ENCODE data around the gene KATNIP.

KATNIP gene

GRCh38 chr16:27583634-27584033 is 33.7 kb downstream of the KATNIP start:
- no peak for DNase-seq
- intact Hi-C loops (cut with DNase I; ENCODE audit: low total_unique reads), result no loop called here
- Histone ChIP-seq H3K4me1 (peaks cover 0 to 10% (median 3%) of the 10 kb centered on the region in 4 donors), H3K4me3 (no peak overlapping the region), H3K27ac (no peak overlapping the region), H3K9me3 (peaks cover 0 to under 1% (median 0%) of the 10 kb centered on the region in 3 donors), H3K36me3 (no peaks in the 10 kb centered on the region), H3K27me3 (no peaks in the 10 kb centered on the region)
- no peak for TF ChIP-seq CTCF (IDR thresholded peaks at IDR 0.05)

- Histone ChIP-seq H3K27ac (no peak overlapping the region), H3K9me3 (peaks cover 0 to 12% (median 3%) of the 10 kb centered on the region in 3 donors), H3K36me3 (no peaks in the 10 kb centered on the region), H3K4me1 (no peaks in the 10 kb centered on the region), H3K27me3 (no peaks in the 10 kb centered on the region), H3K4me3 (no peak overlapping the region)
- intact Hi-C loops (cut with DNase I; ENCODE audit: low total_unique reads), result no loop called here
- no peak for DNase-seq
- TF ChIP-seq CTCF (IDR thresholded peaks at IDR 0.05), result no peak
Observed at GRCh38 chr16:27585200-27585599, 35.3 kb downstream of the KATNIP start.

- no peak for TF ChIP-seq CTCF (IDR thresholded peaks at IDR 0.05)
- Histone ChIP-seq H3K4me1 (no peaks in the 10 kb centered on the region), H3K9me3 (peaks cover 0 to 12% (median 3%) of the 10 kb centered on the region in 3 donors), H3K36me3 (no peaks in the 10 kb centered on the region), H3K27me3 (no peaks in the 10 kb centered on the region), H3K27ac (no peak overlapping the region), H3K4me3 (no peak overlapping the region)
- no peak for DNase-seq
- intact Hi-C loops (cut with DNase I; ENCODE audit: low total_unique reads), result no loop called here
Observed at GRCh38 chr16:27586711-27587110, 36.8 kb downstream of the KATNIP start.

GRCh38 chr16:27588057-27588456 is 38.1 kb downstream of the KATNIP start:
- Histone ChIP-seq H3K36me3 (no peaks in the 10 kb centered on the region), H3K4me1 (no peaks in the 10 kb centered on the region)
- no peak for DNase-seq

GRCh38 chr16:27591837-27592236 is 41.9 kb downstream of the KATNIP start:
- H3K36me3 ChIP-seq, result peaks cover 0 to 5% (median 5%) of the 10 kb centered on the region in 3 donors
- H3K27ac ChIP-seq, result no peak overlapping the region
- no peaks in the 10 kb centered on the region for H3K27me3 ChIP-seq
- H3K9me3 ChIP-seq, result peaks cover 0 to 12% (median 3%) of the 10 kb centered on the region in 3 donors
- intact Hi-C loops (cut with DNase I; ENCODE audit: low total_unique reads), result no loop called here
- H3K4me1 ChIP-seq, result no peaks in the 10 kb centered on the region
- TF ChIP-seq CTCF (IDR thresholded peaks at IDR 0.05), result no peak
- H3K4me3 ChIP-seq, result no peak overlapping the region
- no peak for DNase-seq

More at GRCh38 chr16:27588057-27588456, 38.1 kb downstream of the KATNIP start:
- TF ChIP-seq CTCF (IDR thresholded peaks at IDR 0.05), result no peak
- Histone ChIP-seq H3K27me3 (no peaks in the 10 kb centered on the region), H3K9me3 (peaks cover 0 to 12% (median 3%) of the 10 kb centered on the region in 3 donors), H3K27ac (no peak overlapping the region), H3K4me3 (no peak overlapping the region)
- intact Hi-C loops (cut with DNase I; ENCODE audit: low total_unique reads), result no loop called here

GRCh38 chr16:27595475-27595874 is 45.5 kb downstream of the KATNIP start:
- no peak for TF ChIP-seq CTCF (IDR thresholded peaks at IDR 0.05)
- no peaks in the 10 kb centered on the region for H3K27me3 ChIP-seq
- peaks cover 0 to 11% (median 5%) of the 10 kb centered on the region in 3 donors for H3K36me3 ChIP-seq
- no peak overlapping the region for H3K27ac ChIP-seq
- DNase-seq, result no peak
- intact Hi-C loops (cut with DNase I; ENCODE audit: low total_unique reads), result no loop called here
- H3K9me3 ChIP-seq, result no peaks in the 10 kb centered on the region
- H3K4me1 ChIP-seq, result no peaks in the 10 kb centered on the region
- no peak overlapping the region for H3K4me3 ChIP-seq
